GM06990 (cell line): ENCODE data around the gene CFDP1.

Experiments
- DNase-seq: peaks from one replicate; pipeline ENCODE4 v3.0.0-alpha.2; 2011; ENCODE audit not compliant: insufficient read length; ENCODE audit errors: extremely low read depth
- H3K27me3 ChIP-seq: replicated peaks from 2 replicates; pipeline ENCODE4 v1.6.0; 2011; ENCODE audit warnings: low read length; ENCODE audit not compliant: control insufficient read depth, insufficient read depth
- H3K36me3 ChIP-seq: 2 replicates; pipeline ENCODE4 v1.5.1; 2011; ENCODE audit warnings: low read length; ENCODE audit not compliant: control insufficient read depth, insufficient read depth
- H3K4me3 ChIP-seq: replicated peaks from 2 replicates; pipeline ENCODE4 v1.5.1; 2011; ENCODE audit warnings: low read depth, mild to moderate bottlenecking, control low read depth, low read length
- TF ChIP-seq, protein P1 (sequence below): IDR thresholded peaks from 2 replicates; pipeline ENCODE4 v1.5.1; 2011; ENCODE audit warnings: low read length, control low read depth, mild to moderate bottlenecking, inconsistent platforms; ENCODE audit not compliant: insufficient read depth, poor library complexity, severe bottlenecking

Gene CFDP1

DNA sequence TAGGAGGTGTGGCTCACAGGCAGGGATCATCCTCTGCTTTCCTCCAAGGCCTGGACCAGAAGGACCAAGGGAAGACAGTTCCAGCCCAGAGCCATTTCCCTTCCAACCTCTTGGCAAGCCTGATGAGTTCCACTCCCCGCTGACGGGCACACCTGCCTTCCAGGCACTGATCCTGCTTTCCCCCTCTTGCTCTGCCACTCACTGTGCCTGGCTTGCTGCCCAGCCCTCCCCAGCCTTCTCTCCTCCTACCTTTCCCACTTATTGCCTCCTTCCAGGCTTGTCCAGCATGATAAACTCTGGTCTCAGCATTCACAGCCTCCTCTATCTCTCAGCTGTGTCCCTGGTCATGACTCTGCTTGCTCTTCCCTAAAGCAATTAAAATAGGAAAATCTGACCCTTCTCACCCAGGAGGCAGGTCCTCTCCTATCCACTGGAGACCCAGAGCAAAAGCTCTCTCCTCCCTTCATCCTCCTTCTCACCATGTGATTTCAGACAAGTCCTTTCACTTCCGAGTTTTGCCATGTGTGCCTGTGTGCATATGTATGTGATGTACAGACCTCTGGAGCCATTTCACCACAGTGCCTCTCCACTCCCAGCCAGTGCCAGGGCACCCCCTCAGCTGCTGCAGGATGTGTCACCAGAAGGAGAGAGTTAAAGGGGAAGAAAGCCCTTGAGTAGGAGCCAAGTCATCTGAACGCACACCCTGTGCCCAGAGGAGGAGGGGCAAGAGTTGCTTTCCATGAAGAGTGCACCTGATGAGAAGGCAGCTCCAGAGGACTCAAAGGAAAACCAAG, 44.6 kb upstream of the CFDP1 start:
- TF ChIP-seq, protein P1, sequence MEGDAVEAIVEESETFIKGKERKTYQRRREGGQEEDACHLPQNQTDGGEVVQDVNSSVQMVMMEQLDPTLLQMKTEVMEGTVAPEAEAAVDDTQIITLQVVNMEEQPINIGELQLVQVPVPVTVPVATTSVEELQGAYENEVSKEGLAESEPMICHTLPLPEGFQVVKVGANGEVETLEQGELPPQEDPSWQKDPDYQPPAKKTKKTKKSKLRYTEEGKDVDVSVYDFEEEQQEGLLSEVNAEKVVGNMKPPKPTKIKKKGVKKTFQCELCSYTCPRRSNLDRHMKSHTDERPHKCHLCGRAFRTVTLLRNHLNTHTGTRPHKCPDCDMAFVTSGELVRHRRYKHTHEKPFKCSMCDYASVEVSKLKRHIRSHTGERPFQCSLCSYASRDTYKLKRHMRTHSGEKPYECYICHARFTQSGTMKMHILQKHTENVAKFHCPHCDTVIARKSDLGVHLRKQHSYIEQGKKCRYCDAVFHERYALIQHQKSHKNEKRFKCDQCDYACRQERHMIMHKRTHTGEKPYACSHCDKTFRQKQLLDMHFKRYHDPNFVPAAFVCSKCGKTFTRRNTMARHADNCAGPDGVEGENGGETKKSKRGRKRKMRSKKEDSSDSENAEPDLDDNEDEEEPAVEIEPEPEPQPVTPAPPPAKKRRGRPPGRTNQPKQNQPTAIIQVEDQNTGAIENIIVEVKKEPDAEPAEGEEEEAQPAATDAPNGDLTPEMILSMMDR, result no peak
- H3K36me3 ChIP-seq, result no peaks in the 10 kb centered on the region
- H3K27me3 ChIP-seq, result no peaks in the 10 kb centered on the region
- H3K4me3 ChIP-seq, result no peak overlapping the region
- DNase-seq, result no peak

DNA sequence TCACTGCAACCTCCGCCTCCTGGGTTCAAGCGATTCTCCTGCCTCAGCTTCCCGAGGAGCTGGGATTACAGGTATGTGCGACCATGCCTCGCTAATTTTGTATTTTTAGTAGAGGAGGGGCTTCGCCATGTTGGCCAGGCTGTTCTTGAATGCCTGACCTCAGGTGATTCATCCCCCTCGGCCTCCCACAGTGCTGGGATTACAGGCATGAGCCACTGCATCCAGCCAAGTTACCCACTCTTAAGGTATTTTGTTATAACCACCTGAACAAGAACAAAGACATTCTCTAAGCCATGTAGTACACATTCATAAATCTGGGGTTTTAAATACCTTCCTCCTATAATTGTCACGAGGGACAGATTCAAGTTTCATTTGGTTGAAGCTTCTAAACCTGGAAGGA, 43.5 kb upstream of the CFDP1 start:
- Histone ChIP-seq H3K4me3 (no peak overlapping the region), H3K27me3 (no peaks in the 10 kb centered on the region), H3K36me3 (no peaks in the 10 kb centered on the region)
- TF ChIP-seq, protein P1, result no peak
- DNase-seq, result no peak

DNA sequence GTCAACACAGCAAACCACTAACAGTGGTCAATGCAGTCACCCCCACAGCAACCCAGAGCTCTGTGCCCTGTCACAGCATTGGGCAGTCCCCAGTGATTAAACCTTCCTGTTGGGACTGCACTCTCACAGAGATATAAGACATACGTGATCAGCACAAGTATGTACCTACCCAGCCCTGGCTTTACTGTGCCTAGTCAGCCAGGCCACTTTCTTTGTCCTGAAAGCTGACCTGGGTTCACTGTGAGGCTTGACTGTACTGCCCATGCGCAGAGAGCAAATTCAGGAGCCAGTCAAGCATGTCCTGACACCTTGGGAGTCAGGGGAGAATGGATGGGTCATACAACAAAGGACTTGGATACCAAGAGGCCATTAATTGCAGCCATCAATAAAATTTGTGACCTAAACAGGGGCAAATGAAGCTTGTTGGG, 42.1 kb upstream of the CFDP1 start:
- DNase-seq, result no peak
- H3K36me3 ChIP-seq, result no peaks in the 10 kb centered on the region
- TF ChIP-seq, protein P1, result no peak
- no peaks in the 10 kb centered on the region for H3K27me3 ChIP-seq
- H3K4me3 ChIP-seq, result no peak overlapping the region

DNA sequence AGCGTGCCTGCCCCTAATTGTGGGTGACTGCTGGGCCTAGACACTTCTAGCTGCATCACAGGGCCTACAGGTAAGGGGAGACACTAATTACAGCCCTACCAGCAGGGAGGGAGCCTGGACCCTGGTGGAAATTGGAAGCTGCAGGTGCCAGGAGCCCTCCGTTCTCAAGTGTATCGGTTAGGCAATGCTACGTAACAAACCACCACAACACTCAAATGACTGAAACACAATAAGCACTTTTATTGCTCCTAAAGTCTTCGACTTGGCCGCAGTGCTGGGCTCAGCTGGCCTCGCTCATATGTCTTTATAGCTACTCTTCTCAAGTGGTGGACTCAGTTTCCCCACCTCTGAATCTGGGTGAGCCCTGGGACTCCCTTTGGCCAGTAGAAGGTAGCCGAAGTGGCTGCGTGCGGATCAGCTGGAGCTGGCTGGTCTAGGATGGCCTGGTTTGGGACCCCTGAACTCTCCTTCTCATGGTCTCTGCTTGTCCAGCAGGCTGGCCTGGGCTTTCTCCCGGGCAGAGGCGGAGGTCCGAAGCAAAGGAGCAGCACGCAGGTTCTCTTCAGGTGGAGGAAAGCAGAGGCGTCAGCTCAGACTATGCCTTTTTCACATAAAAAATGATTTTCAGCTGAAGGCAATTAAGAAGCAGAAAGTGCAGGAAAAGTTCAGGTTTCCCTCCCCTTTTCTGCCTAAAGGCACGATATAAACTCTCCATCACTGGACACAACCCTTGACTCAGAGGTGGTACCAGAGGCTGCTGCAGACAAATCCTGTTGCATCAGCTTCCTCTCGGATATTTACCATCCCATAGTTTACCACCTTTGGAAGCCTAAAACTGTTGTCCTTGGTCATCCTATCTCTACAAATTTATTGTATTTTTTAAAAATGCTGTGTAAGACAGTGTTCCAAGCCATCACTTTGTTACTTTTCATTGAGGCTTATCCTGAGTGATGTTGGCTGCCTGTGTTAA, 39.9 kb upstream of the CFDP1 start:
- TF ChIP-seq, protein P1, result no peak
- no peak for DNase-seq
- H3K27me3 ChIP-seq, result no peaks in the 10 kb centered on the region
- no peaks in the 10 kb centered on the region for H3K36me3 ChIP-seq
- H3K4me3 ChIP-seq, result no peak overlapping the region

DNA sequence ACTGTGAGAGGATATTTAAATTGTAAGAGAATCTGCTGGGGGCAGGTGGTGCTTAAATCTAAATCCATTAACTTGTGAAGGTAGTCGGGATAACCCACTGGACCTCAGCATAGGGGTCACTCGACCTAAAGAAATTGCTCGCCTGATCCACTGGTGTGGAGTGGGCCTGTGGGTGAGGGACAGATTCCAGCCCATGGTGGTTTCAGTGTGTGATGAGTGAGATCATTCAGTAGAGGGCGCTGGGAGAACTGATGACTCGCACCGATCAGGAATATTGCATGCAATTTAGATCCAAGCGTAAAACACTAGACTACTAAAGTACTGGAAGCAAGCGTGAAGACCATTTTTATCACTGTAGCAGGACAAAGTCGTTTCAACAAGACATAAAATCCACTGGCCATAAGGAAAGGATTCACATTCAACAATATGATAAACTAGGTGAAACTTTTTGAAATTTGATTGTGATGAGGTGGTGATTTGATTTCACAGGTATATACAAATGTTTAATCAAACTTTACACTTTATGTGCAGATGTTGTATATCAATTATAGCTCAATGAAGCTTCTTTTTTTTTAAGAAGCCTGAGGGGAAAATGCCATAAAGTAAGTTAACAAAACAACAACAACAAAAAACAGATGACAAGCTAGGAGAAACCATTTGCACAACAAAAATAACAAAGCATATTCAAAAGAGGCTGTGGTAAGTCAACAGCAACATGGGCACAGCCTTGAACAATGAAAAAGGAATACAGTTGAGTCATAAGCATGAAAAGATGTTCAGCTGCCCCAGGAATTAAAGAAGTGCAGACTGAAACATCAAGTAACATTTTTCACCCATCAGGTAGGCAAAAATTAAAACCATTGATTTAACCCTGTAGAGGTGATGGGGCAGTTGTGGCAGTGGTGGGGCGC, 38.7 kb upstream of the CFDP1 start:
- no peak for DNase-seq
- no peak overlapping the region for H3K4me3 ChIP-seq

More for the DNA sequence above, 38.7 kb upstream of the CFDP1 start:
- Histone ChIP-seq H3K27me3 (no peaks in the 10 kb centered on the region), H3K36me3 (no peaks in the 10 kb centered on the region)
- TF ChIP-seq, protein P1, result peak; percentile 68
